GM18498 (cell line): ENCODE data around the gene MAST1.
"Not testable (repeated sequence)": the region's sequence is repeated elsewhere in the genome, so short reads cannot be mapped to it uniquely, and the experiment has no call there.

ENCODE experiments used
- ATAC-seq: cut with Tn5 transposase; IDR thresholded peaks from one replicate; pipeline ENCODE4 v1.9.1; 2021; ENCODE audit warnings: mild to moderate bottlenecking, moderate library complexity; ENCODE audit not compliant: unreplicated experiment

Gene MAST1

GRCh38 chr19:12838886-12839756 lies 806 bp downstream of the MAST1 start:
- no peak for ATAC-seq

DNA sequence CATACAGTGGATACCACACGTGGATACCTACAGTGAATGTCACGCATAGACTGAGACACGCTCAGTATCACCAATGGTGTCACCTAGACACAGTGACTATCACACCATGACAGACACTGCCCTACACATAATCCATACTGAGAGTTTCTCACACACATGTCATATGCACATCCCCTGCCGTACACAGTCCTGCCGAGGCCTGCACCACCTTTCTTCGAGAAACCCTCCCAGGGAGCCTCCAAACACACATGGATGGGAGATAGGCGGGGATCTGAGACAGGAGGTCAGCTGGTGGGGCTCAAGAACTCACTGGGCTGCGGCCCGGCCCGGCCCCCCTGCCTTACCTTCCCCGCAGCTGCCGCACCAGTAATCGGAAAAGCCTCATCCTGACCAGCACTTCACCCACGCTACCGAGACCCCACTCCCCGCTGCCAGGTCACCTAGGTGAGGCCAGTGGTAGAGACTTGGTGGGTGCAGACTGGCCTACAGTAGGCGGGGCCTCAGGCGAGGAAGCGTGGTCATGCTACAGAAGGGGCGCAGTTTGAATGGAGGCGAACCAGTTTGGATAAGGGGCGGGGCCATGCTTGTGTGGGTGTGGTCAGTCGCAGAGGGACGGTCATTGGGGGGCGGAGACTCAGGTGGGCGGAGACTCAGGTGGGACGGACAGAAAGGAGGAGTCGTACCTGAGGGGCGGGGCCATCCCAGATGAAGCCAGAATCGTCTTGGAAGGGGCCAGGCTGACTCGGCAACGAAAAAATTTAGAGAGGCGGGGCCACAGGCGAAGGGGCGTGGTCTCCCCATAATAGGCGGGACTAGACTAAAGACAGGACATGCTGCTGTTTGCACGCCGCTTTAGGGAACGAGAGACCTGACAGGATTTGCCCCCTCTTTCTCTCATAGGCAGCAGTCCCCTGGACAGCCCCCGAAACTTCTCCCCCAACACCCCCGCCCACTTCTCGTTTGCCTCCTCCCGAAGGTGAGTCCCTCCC lies 2.1 kb downstream of the MAST1 start:
- no peak for ATAC-seq

DNA sequence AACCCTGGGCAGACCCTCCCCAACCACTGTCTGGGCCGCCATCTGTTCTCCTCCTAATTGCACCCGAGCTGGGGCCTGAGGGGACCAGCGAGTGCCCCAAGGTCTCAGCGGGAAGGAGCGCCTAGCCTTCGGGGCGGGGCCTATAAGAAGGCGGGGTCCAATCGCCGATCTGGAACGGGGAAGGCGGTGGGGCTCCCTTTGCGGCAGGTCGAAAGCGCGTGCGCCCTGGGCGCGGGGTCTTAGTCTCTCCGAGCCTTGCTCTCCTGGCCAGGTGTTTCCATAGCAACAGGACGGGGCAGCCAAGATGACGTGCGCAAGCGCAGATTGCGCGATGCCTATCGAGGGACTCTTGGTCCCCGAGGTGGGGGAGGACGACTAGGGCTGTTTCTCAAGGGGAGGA lies 2.8 kb downstream of the MAST1 start:
- no peak for ATAC-seq

- no peak for ATAC-seq
Observed at GRCh38 chr19:12842511-12842910, 4.2 kb downstream of the MAST1 start.

GRCh38 chr19:12843328-12843727 lies 5.0 kb downstream of the MAST1 start:
- ATAC-seq, result no peak

GRCh38 chr19:12843999-12844732 lies 5.9 kb downstream of the MAST1 start:
- no peak for ATAC-seq

GRCh38 chr19:12846613-12847012 lies 8.3 kb downstream of the MAST1 start:
- ATAC-seq, result not testable (repeated sequence)

DNA sequence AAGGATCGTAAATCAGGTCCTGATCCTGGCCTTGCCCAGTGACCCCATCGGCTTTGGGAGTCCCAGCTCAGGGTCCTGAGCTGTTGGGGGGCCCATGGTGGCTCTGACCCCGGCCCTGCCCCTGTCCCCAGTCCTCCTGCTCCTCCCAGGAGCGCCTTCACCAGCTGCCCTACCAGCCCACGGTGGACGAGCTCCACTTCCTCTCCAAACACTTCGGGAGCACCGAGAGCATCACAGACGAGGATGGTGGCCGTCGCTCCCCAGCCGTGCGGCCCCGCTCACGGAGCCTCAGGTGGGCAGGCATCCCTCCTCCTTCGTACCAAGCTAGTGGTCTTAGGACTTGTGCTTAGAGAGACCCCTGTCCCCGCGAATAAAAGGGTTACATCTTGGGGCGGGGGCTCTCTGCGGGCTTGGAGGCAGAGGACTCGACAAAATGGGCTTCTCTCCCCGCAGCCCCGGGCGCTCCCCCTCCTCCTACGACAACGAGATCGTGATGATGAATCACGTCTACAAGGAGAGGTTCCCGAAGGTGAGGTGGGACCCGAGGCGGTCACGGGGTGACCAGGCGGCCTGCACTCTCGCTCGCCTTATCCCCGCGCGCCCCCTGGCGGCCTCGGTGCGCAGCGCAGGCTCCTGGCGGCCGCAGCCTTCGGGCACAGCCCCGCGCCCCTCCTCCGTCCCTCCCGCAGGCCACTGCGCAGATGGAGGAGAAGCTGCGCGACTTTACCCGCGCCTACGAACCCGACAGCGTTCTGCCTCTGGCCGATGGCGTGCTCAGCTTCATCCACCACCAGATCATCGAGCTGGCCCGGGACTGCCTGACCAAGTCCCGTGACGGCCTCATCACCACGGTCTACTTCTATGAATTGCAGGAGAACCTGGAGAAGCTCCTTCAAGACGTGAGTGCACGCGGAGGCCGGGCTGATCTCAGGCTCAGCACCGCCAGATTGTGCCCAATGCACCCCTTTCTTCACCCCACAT lies 9.1 kb downstream of the MAST1 start:
- ATAC-seq, result peak; percentile 69

GRCh38 chr19:12856653-12857052 lies 18.3 kb downstream of the MAST1 start:
- ATAC-seq, result no peak

DNA sequence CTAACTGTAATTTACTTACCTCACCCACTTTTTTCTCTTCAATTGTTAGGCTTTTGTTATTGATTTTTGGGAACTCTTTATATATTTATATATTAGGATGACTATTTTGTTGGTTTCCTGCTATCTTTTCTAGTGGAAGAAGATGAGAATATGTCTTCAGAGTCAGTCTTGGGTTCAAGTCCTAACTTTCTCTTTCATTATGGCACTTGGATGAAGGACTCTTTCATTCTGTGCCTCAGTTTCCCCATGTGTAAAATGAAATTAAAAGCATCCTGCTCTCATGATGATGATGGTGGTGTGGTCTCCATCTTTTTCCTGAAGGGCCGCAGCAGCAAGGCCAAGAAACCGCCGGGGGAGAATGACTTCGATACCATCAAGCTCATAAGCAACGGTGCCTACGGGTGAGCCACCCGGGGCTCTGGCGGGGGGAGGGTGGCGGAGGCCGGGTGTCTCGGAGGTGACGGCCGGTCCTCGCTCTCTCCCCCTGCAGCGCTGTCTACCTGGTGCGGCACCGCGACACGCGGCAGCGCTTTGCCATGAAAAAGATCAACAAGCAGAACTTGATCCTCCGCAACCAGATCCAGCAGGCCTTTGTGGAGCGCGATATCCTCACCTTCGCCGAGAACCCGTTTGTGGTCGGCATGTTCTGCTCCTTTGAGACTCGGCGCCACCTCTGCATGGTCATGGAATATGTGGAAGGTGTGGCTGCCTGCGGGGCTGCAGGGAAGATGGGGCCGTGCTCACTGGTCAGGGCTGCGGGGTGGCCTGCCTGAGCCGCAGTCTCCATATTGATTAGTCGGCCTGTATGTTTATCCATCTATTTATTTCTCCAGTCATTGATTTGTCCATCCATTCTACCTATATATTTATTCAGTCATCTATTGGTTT lies 20.0 kb downstream of the MAST1 start:
- ATAC-seq, result no peak

DNA sequence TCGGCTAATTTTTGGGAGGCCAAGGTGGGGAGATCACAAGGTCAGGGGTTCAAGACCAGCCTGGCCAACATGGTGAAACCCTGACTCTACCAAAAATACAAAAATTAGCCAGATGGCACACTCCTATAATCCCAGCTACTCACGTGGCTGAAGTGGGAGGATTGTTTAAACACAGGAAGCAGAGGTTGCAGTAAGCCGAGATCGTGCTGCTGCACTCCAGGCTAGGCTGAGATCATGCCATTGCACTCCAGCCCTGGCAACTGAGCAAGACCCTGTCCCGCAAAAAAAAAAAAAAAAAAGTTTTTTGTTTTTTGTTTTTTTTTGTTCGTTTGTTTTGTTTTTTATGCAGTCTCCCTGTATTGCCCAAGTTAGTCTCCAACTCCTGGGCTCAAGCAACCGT lies 21.2 kb downstream of the MAST1 start:
- no peak for ATAC-seq

GRCh38 chr19:12864143-12864542 lies 25.8 kb downstream of the MAST1 start:
- no peak for ATAC-seq

- ATAC-seq, result no peak
Observed at GRCh38 chr19:12864721-12865715, 26.7 kb downstream of the MAST1 start.

DNA sequence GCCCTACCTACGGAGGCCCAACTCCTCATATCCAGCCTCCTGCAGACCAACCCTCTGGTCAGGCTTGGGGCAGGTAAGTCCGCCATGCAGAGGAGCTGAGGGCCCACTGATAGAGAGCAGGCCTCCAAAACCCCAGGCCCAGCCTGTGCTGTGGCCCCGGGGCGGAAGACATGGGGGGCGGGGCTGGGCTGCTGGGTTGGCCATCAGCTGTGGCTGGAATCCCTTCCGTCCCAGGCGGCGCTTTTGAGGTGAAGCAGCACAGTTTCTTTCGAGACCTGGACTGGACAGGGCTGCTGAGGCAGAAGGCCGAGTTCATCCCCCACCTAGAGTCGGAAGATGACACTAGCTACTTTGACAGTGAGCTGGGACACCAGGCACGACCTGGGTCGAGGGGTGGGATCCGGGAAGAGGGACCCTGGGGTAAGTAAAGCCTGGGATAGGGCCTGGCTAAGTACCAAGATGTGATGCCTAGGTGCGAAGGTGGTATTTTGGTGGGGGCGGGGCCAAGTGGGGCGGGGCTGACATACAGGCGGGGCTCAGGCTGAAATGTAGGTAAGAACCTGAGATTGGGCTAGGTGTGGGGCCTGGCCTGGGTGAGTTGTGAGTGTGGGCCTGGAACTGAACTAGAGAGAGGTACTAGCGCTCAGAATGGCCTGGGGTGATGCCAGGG lies 27.6 kb downstream of the MAST1 start:
- ATAC-seq, result no peak

- ATAC-seq, result no peak
Observed at GRCh38 chr19:12866416-12867119, 28.3 kb downstream of the MAST1 start.
